ENCODE results near the gene OTOP3. TPM values are rescaled to one million over a fixed set of nuclear protein-coding genes. Genes with fewer than 3 reads are reported as not detected.

Gene OTOP3
- polyA plus RNA-seq, 3 donors, result not detected

GRCh38 chr17:74901353-74902135, 34.2 kb upstream of the OTOP3 start:
- no peak for DNase-seq
- Histone ChIP-seq H3K27ac (ENCODE audit: low read depth in 1 of 2, low read length in 2 of 2) (no peak overlapping the region), H3K9ac (ENCODE audit: insufficient read depth, low read length, poor library complexity, severe bottlenecking) (no peak overlapping the region), H3K4me1 (ENCODE audit: control insufficient read depth in 1 of 2, insufficient read depth in 2 of 2, low read length in 2 of 2) (no peaks in the 10 kb centered on the region), H3K9me3 (replicated peaks in 1 of 2; ENCODE audit: control insufficient read depth in 1 of 2, insufficient read depth in 1 of 2, low read length in 2 of 2) (no peaks in the 10 kb centered on the region), H3K27me3 (ENCODE audit: control insufficient read depth in 2 of 2, insufficient read depth in 2 of 2, low read length in 2 of 2) (peaks cover 0 to 20% of the 10 kb centered on the region in 2 donors), H3K4me2 (replicated peaks; ENCODE audit: extremely low read depth, low read length, poor library complexity, severe bottlenecking) (no peak overlapping the region), H3K4me3 (replicated peaks in 1 of 3; ENCODE audit: low read depth in 2 of 3, low read length in 3 of 3) (no peak overlapping the region), H3K79me2 (ENCODE audit: insufficient read depth, low read length) (no peaks in the 10 kb centered on the region), H4K20me1 (ENCODE audit: insufficient read depth, low read length) (no peaks in the 10 kb centered on the region), H3K36me3 (replicated peaks in 1 of 2; ENCODE audit: control insufficient read depth in 1 of 2, insufficient read depth in 2 of 2, low read length in 2 of 2) (no peaks in the 10 kb centered on the region), H2AFZ (ENCODE audit: insufficient read depth, low read depth, low read length, poor library complexity, severe bottlenecking) (no peak overlapping the region)
- peaks cover 27 to 50% (median 34%) of the 10 kb centered on the region in 3 donors for H3K27me3 Mint-ChIP-seq (ENCODE audit: low read depth in 3 of 3)
- peak overlapping the region in 1 of 2 donors; percentile 50 for H3K4me3 Mint-ChIP-seq
- H3K36me3 Mint-ChIP-seq, result no peaks in the 10 kb centered on the region
- intact Hi-C loops (cut with micrococcal nuclease), result no loop called here
- peaks cover 0 to 5% (median 2%) of the 10 kb centered on the region in 7 donors for H3K9me3 Mint-ChIP-seq
- no peak for TF ChIP-seq CTCF (IDR thresholded peaks at IDR 0.05)
- 41% methylated on average over 7 of the region's 14 CpGs for WGBS (ENCODE audit: insufficient coverage)
- peaks cover 2% of the 10 kb centered on the region for H3K4me1 Mint-ChIP-seq
- H3K27ac Mint-ChIP-seq, result no peak overlapping the region

GRCh38 chr17:74903034-74903433, 32.7 kb upstream of the OTOP3 start:
- no peaks in the 10 kb centered on the region for H3K36me3 Mint-ChIP-seq
- Histone ChIP-seq H3K4me2 (replicated peaks; ENCODE audit: extremely low read depth, low read length, poor library complexity, severe bottlenecking) (no peak overlapping the region), H3K9ac (ENCODE audit: insufficient read depth, low read length, poor library complexity, severe bottlenecking) (no peak overlapping the region), H3K4me3 (replicated peaks in 1 of 3; ENCODE audit: low read depth in 2 of 3, low read length in 3 of 3) (no peak overlapping the region), H3K36me3 (replicated peaks in 1 of 2; ENCODE audit: control insufficient read depth in 1 of 2, insufficient read depth in 2 of 2, low read length in 2 of 2) (no peaks in the 10 kb centered on the region), H4K20me1 (ENCODE audit: insufficient read depth, low read length) (no peaks in the 10 kb centered on the region), H3K27me3 (ENCODE audit: control insufficient read depth in 2 of 2, insufficient read depth in 2 of 2, low read length in 2 of 2) (peaks cover 0 to 19% of the 10 kb centered on the region in 2 donors), H3K9me3 (replicated peaks in 1 of 2; ENCODE audit: control insufficient read depth in 1 of 2, insufficient read depth in 1 of 2, low read length in 2 of 2) (no peaks in the 10 kb centered on the region), H3K4me1 (ENCODE audit: control insufficient read depth in 1 of 2, insufficient read depth in 2 of 2, low read length in 2 of 2) (no peaks in the 10 kb centered on the region), H2AFZ (ENCODE audit: insufficient read depth, low read depth, low read length, poor library complexity, severe bottlenecking) (no peak overlapping the region), H3K79me2 (ENCODE audit: insufficient read depth, low read length) (no peaks in the 10 kb centered on the region), H3K27ac (ENCODE audit: low read depth in 1 of 2, low read length in 2 of 2) (no peak overlapping the region)
- no peak overlapping the region for H3K4me3 Mint-ChIP-seq
- H3K4me1 Mint-ChIP-seq, result peaks cover 2% of the 10 kb centered on the region
- intact Hi-C loops (cut with micrococcal nuclease), result no loop called here
- peaks cover 25 to 47% (median 35%) of the 10 kb centered on the region in 3 donors for H3K27me3 Mint-ChIP-seq (ENCODE audit: low read depth in 3 of 3)
- H3K27ac Mint-ChIP-seq, result no peak overlapping the region
- TF ChIP-seq CTCF (IDR thresholded peaks at IDR 0.05), result no peak
- H3K9me3 Mint-ChIP-seq, result peaks cover 0 to 5% (median 2%) of the 10 kb centered on the region in 7 donors
- no peak for DNase-seq
- 93% methylated on average over 4 of the region's 9 CpGs for WGBS (ENCODE audit: insufficient coverage)

Measured in CD14-positive monocyte (primary cell).